ENCODE measurements around the gene TEX47.

GRCh38 chr7:88789480-88790064, 6.0 kb downstream of the TEX47 start:
- TF ChIP-seq, protein P1, sequence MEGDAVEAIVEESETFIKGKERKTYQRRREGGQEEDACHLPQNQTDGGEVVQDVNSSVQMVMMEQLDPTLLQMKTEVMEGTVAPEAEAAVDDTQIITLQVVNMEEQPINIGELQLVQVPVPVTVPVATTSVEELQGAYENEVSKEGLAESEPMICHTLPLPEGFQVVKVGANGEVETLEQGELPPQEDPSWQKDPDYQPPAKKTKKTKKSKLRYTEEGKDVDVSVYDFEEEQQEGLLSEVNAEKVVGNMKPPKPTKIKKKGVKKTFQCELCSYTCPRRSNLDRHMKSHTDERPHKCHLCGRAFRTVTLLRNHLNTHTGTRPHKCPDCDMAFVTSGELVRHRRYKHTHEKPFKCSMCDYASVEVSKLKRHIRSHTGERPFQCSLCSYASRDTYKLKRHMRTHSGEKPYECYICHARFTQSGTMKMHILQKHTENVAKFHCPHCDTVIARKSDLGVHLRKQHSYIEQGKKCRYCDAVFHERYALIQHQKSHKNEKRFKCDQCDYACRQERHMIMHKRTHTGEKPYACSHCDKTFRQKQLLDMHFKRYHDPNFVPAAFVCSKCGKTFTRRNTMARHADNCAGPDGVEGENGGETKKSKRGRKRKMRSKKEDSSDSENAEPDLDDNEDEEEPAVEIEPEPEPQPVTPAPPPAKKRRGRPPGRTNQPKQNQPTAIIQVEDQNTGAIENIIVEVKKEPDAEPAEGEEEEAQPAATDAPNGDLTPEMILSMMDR (IDR thresholded peaks at IDR 0.05), result peak; percentile 34 to 62 (median 58)
- no peak for TF ChIP-seq POLR2A (IDR thresholded peaks at IDR 0.05)

All from breast epithelium (tissue), 3 donors.